K562 (cell line): Measurements from ENCODE around the gene PRKCE. TPM values are rescaled to one million over a fixed set of nuclear protein-coding genes. Genes with fewer than 3 reads are reported as not detected.

Source experiments
- ATAC-seq: fragments of 200-7000 bp; cut with Tn5 transposase; 3 replicates; pipeline ENCODE4 v1.9.1; 2020; ENCODE audit warnings: moderate library complexity
- BruUV-seq: library from RNA; stranded (reverse); fragments of 400-500 nt; replicated peaks from 2 replicates; lab custom pipeline; 2021; lab: Mats Ljungman, UMichigan
- CTCF ChIA-PET: fragments of 300-600 bp; formaldehyde crosslinking; extraction: SDS; loops from one replicate; lab custom pipeline; 2021; ENCODE audit warnings: low intra/inter-chr PET ratio; lab: Yijun Ruan, JAX
- POLR2A ChIA-PET: fragments of 300-600, 350-650 bp; sonication (Branson Sonifier 250); formaldehyde crosslinking; extraction: SDS; loops from one replicate; lab custom pipeline; 2021; ENCODE audit warnings: antibody characterized with exemption, inconsistent platforms; lab: Yijun Ruan, JAX
- DNase-seq, 4 experiments: peaks; one replicate each; pipeline versions ENCODE4 v3.0.0 to v3.0.0-alpha.2; 2011 to 2018; ENCODE audit warnings: low spot score in 3 of 4, mixed read lengths in 3 of 4; ENCODE audit errors: extremely low read depth in 1 of 4
- FAIRE-seq: peaks from 2 replicates; lab custom pipeline; 2011; peaks lifted over from hg19 to GRCh38; lab: Jason Lieb, UNC
- H2AFZ ChIP-seq: 2 replicates; pipeline ENCODE4 v1.6.0; 2011; ENCODE audit warnings: low read depth, low read length, control low read depth, inconsistent platforms
- H3K27ac ChIP-seq: fragments of 200-600 bp; 3 replicates; pipeline ENCODE4 v1.8.0; 2011; ENCODE audit warnings: low read depth, mild to moderate bottlenecking, control low read depth, inconsistent platforms, low read length, moderate library complexity, mixed read lengths; ENCODE audit errors: extremely low read depth
- H3K27me3 ChIP-seq, 2 experiments: fragments of 300-600 bp in 1 of 2; 2 replicates in 1 of 2; 3 replicates in 1 of 2; pipeline versions ENCODE4 v1.6.0 to v1.8.0; 2011; ENCODE audit warnings: inconsistent platforms in 2 of 2, low read length in 2 of 2, mild to moderate bottlenecking in 1 of 2, mixed read lengths in 1 of 2, moderate library complexity in 1 of 2; ENCODE audit not compliant: control insufficient read depth in 2 of 2, insufficient read depth in 2 of 2
- H3K36me3 ChIP-seq: fragments of 300-600 bp; 3 replicates; pipeline ENCODE4 v1.8.0; 2011; ENCODE audit warnings: mild to moderate bottlenecking, low read length, inconsistent platforms; ENCODE audit not compliant: control insufficient read depth, insufficient read depth
- H3K4me1 ChIP-seq, 2 experiments: fragments of 200-600 bp in 1 of 2; replicated peaks in 1 of 2; 2 replicates in 1 of 2; 3 replicates in 1 of 2; pipeline versions ENCODE4 v1.5.1 to v1.8.0; 2011; ENCODE audit warnings: inconsistent platforms in 2 of 2, low read length in 2 of 2, mild to moderate bottlenecking in 1 of 2, mixed read lengths in 1 of 2, moderate library complexity in 1 of 2; ENCODE audit not compliant: control insufficient read depth in 2 of 2, insufficient read depth in 2 of 2
- H3K4me2 ChIP-seq: 2 replicates; pipeline ENCODE4 v1.6.1; 2011; ENCODE audit warnings: low read length, control low read depth, inconsistent platforms, mixed read lengths; ENCODE audit not compliant: insufficient read depth
- H3K4me3 ChIP-seq: fragments of 200-600 bp; sonication (generic), shearing (Covaris generic); 2 replicates; pipeline ENCODE4 v1.5.1; 2016; ENCODE audit warnings: control low read depth, inconsistent platforms
- H3K79me2 ChIP-seq: fragments of 200-600 bp; 3 replicates; pipeline ENCODE4 v1.8.0; 2011; ENCODE audit warnings: low read length, inconsistent platforms; ENCODE audit not compliant: control insufficient read depth, insufficient read depth
- H3K9ac ChIP-seq, 2 experiments: 2 replicates each; pipeline versions ENCODE4 v1.6.0 to v1.6.1; 2011; ENCODE audit warnings: low read depth in 2 of 2, low read length in 2 of 2, control low read depth in 1 of 2, inconsistent platforms in 1 of 2, mild to moderate bottlenecking in 1 of 2, mixed read lengths in 1 of 2; ENCODE audit not compliant: insufficient read depth in 1 of 2
- H3K9me1 ChIP-seq: one replicate; pipeline ENCODE4 v1.6.0; 2011; ENCODE audit warnings: inconsistent platforms, mild to moderate bottlenecking, low read length, moderate library complexity; ENCODE audit not compliant: control insufficient read depth, insufficient read depth
- H3K9me3 ChIP-seq: replicated peaks from 2 replicates; pipeline ENCODE4 v1.5.1; 2011; ENCODE audit warnings: low read depth, low read length, inconsistent platforms; ENCODE audit not compliant: control insufficient read depth, insufficient read depth
- H4K20me1 ChIP-seq: replicated peaks from 2 replicates; pipeline ENCODE4 v1.6.1; 2011; ENCODE audit warnings: low read length, inconsistent platforms, mixed read lengths; ENCODE audit not compliant: control insufficient read depth, insufficient read depth
- BMI1 ChIP-seq: fragments of 150-350 bp; IDR thresholded peaks from 2 replicates; pipeline ENCODE4 v1.6.1; 2014; ENCODE audit warnings: low read length
- BRCA1 ChIP-seq, 2 experiments: fragments of 450-650 bp in 1 of 2; sonication (generic) in 1 of 2; formaldehyde crosslinking in 1 of 2; IDR thresholded peaks; 2 replicates each; pipeline versions ENCODE4 v1.5.0 to v1.6.1; 2017 to 2020; ENCODE audit warnings: mild to moderate bottlenecking in 1 of 2, missing genetic modification reagents in 1 of 2
- GATA2 ChIP-seq: sonication (generic); formaldehyde crosslinking; IDR thresholded peaks from 2 replicates; pipeline ENCODE4 v1.4.0; 2020; ENCODE audit warnings: mild to moderate bottlenecking, missing genetic modification reagents
- NELFE ChIP-seq: IDR thresholded peaks from 2 replicates; pipeline ENCODE4 v1.6.1; 2011; ENCODE audit warnings: mild to moderate bottlenecking; ENCODE audit not compliant: insufficient read depth, insufficient read length
- RBBP5 ChIP-seq: fragments of 200-600 bp; sonication (generic); IDR thresholded peaks from 2 replicates; pipeline ENCODE4 v1.6.1; 2012; ENCODE audit warnings: borderline replicate concordance, mild to moderate bottlenecking, low read length, control low read depth, inconsistent platforms; ENCODE audit not compliant: insufficient read depth, poor library complexity, severe bottlenecking
- ZNF121 ChIP-seq: sonication (generic); formaldehyde crosslinking; conservative IDR thresholded peaks from 2 replicates; pipeline ENCODE4 v1.8.0; 2022; ENCODE audit warnings: missing genetic modification reagents
- ZNF124 ChIP-seq: sonication (generic); formaldehyde crosslinking; IDR thresholded peaks from 2 replicates; pipeline ENCODE4 v1.8.1; 2022; ENCODE audit warnings: missing genetic modification reagents
- ZNF224 ChIP-seq: sonication (generic); formaldehyde crosslinking; IDR thresholded peaks from 2 replicates; pipeline ENCODE4 v1.8.0; 2022; ENCODE audit warnings: mild to moderate bottlenecking, missing genetic modification reagents
- ZNF408 ChIP-seq: fragments of 250-450 bp; sonication (Bioruptor Pico); IDR thresholded peaks from 2 replicates; pipeline ENCODE4 v1.4.0; 2020; ENCODE audit warnings: low read depth, mild to moderate bottlenecking, moderate library complexity
- WGBS: fragments of 100-300 bp; shearing (Covaris generic); methylation state at CpG from one replicate; pipeline ENCODE4 v1.1.6; 2016; ENCODE audit warnings: low coverage, mixed read lengths; ENCODE audit not compliant: insufficient coverage; ENCODE audit errors: missing lambda C conversion rate; 5-methylcytosine and 5-hydroxymethylcytosine counted together
- in situ Hi-C: fragments of 300-500 bp; cut with MboI; formaldehyde crosslinking; loops from 4 replicates; pipeline ENCODE4 v1.15.0; 2018; ENCODE audit warnings: inconsistent platforms, mixed read lengths
- intact Hi-C: fragments of 100-400 bp; cut with micrococcal nuclease; formaldehyde crosslinking; loops from 2 replicates; pipeline ENCODE4 v1.14.2; 2022
- polyA plus RNA-seq, 8 experiments: library from polyadenylated mRNA; depleted of rRNA in 4 of 8; stranded (reverse) in 5 of 8; unstranded in 3 of 8; fragments of >200 nt; fragmentation: Nextera tagmentation in 2 of 8; fragmentation: Illumina TruSeq in 1 of 8; extraction: Ambion mirVana in 2 of 8; extraction: Trizol in 1 of 8; gene quantifications; 2 replicates each; pipeline versions ENCODE4 v1.2.1 to v1.2.3, GENCODE V29; 2011 to 2014; ENCODE audit warnings: inconsistent platforms in 1 of 8, missing spikeins in 1 of 8
- total RNA-seq, 7 experiments: library from RNA; depleted of rRNA in 6 of 7; stranded (reverse); fragments of >200 nt in 6 of 7; fragmentation: Illumina TruSeq in 2 of 7; extraction: Trizol in 2 of 7; gene quantifications; 2 replicates each; pipeline versions ENCODE4 v1.2.1 to v1.2.3, GENCODE V29; 2011 to 2021; ENCODE audit warnings: low replicate concordance in 1 of 7
- TF ChIP-seq, protein P1 (sequence below): sonication (generic); IDR thresholded peaks from 2 replicates; pipeline ENCODE4 v1.6.1; 2016
- TF ChIP-seq, protein P2 (sequence below): sonication (generic); formaldehyde crosslinking; IDR thresholded peaks from 2 replicates; pipeline ENCODE4 v1.9.0; 2022; ENCODE audit warnings: mild to moderate bottlenecking, missing genetic modification reagents

Gene PRKCE
- total and polyA plus RNA-seq, 9 of the 15 experiments (the other 6 are each of a cell fraction or from before 2014, with no cell fraction given): 0.06 to 1.0 (median 0.22) TPM; not detected in 1

DNA sequence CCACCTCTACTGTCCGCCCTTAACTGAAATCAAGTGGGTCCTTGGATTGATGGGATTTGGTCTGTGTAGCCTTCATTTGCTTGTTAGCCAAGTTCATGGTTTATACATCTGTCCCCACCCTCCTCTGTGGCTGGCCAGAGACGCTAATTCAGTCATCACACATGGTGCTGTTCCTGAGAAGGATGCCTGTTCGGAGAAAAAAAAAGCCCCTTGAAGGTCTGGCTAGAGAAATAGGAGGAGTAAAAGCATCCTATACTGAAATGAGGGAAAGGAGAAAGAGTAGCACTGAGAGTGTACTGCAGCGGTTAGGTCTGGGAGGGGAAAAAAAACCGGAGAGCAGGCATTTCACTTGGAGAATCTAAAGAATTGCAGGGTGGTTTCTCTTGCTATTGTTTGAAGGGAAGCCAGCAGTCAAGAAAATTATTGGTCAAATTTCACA, 465.1 kb downstream of the PRKCE start:
- in situ Hi-C loops: no loop called here
- H3K4me3 ChIP-seq: no peak overlapping the region
- POLR2A ChIA-PET: no interaction called here
- TF ChIP-seq ZNF408 (no peak), ZNF124 (CRISPR knock-in tag) (no peak), GATA2 (no peak), RBBP5 (no peak), ZNF224 (no peak), BMI1 (no peak), ZNF121 (CRISPR knock-in tag) (no peak), BRCA1 (IDR thresholded peaks at IDR 0.05) (no peak), BRCA1 (CRISPR knock-in tag; IDR thresholded peaks at IDR 0.05) (no peak), NELFE (no peak)
- TF ChIP-seq, protein P1, sequence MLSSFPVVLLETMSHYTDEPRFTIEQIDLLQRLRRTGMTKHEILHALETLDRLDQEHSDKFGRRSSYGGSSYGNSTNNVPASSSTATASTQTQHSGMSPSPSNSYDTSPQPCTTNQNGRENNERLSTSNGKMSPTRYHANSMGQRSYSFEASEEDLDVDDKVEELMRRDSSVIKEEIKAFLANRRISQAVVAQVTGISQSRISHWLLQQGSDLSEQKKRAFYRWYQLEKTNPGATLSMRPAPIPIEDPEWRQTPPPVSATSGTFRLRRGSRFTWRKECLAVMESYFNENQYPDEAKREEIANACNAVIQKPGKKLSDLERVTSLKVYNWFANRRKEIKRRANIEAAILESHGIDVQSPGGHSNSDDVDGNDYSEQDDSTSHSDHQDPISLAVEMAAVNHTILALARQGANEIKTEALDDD: no peak
- TF ChIP-seq, protein P2, sequence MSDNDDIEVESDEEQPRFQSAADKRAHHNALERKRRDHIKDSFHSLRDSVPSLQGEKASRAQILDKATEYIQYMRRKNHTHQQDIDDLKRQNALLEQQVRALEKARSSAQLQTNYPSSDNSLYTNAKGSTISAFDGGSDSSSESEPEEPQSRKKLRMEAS (CRISPR knock-in tag): no peak
- TF ChIP-seq, all 486 proteins: peak for 0
- no peak overlapping the region for H2AFZ ChIP-seq
- DNase-seq (no peak), FAIRE-seq (no peak), ATAC-seq (no peak)
- no peaks in the 10 kb centered on the region for H3K9me3 ChIP-seq
- CTCF ChIA-PET: no interaction called here
- no peaks in the 10 kb centered on the region for H3K79me2 ChIP-seq
- no peaks in the 10 kb centered on the region for H3K4me1 ChIP-seq
- WGBS: 0% methylated on average over 4 of the region's 5 CpGs
- H3K27ac ChIP-seq: no peak overlapping the region
- no TSS peak for BruUV-seq
- H3K9me1 ChIP-seq: no peaks in the 10 kb centered on the region
- H3K27me3 ChIP-seq: peaks cover 0 to 18% of the 10 kb centered on the region in 2 experiments; a peak in 4 of 5 replicates
- no peaks in the 10 kb centered on the region for H4K20me1 ChIP-seq
- no peaks in the 10 kb centered on the region for H3K36me3 ChIP-seq
- H3K4me2 ChIP-seq: no peak overlapping the region
- no peak overlapping the region for H3K9ac ChIP-seq
- intact Hi-C loops: no loop called here
